ENCODE measurements around the gene QRICH1.

Gene QRICH1

DNA sequence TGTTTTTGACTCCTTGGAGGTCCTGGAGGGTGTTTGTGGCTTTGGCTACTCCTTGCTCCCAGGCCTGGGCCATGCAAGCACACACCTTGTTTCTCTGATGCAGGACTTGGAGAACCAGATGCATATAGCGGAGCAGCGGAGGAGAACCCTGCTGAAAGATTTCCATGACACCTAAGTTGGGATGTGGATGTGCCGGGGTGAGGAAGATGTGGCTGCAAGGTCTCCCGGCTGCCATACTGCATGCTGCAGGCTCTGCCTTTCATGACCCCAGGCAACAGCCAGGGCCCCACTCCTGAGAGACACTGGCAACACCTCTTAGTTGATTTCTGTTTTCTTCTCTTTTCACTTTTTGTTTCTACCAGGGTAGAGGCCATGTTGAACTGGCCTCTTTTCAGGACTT is 110.8 kb downstream of the QRICH1 start:
- no peaks in the 10 kb centered on the region for H3K27me3 ChIP-seq (ENCODE audit: low read length)
- peaks cover 3% of the 10 kb centered on the region for H3K36me3 ChIP-seq (ENCODE audit: low read length)
- H3K27ac ChIP-seq (ENCODE audit: low read depth, low read length), result no peak overlapping the region
- H3K4me3 ChIP-seq (ENCODE audit: insufficient read depth, low read length, poor library complexity, severe bottlenecking), result no peak overlapping the region
- H3K4me2 ChIP-seq (ENCODE audit: low read depth, low read length, poor library complexity, severe bottlenecking), result no peak overlapping the region
- H3K9me2 ChIP-seq (replicated peaks; ENCODE audit: insufficient read depth, low read length), result no peaks in the 10 kb centered on the region
- TF ChIP-seq, protein P1, sequence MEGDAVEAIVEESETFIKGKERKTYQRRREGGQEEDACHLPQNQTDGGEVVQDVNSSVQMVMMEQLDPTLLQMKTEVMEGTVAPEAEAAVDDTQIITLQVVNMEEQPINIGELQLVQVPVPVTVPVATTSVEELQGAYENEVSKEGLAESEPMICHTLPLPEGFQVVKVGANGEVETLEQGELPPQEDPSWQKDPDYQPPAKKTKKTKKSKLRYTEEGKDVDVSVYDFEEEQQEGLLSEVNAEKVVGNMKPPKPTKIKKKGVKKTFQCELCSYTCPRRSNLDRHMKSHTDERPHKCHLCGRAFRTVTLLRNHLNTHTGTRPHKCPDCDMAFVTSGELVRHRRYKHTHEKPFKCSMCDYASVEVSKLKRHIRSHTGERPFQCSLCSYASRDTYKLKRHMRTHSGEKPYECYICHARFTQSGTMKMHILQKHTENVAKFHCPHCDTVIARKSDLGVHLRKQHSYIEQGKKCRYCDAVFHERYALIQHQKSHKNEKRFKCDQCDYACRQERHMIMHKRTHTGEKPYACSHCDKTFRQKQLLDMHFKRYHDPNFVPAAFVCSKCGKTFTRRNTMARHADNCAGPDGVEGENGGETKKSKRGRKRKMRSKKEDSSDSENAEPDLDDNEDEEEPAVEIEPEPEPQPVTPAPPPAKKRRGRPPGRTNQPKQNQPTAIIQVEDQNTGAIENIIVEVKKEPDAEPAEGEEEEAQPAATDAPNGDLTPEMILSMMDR (IDR thresholded peaks at IDR 0.05; ENCODE audit: insufficient read depth, low read length, poor library complexity, severe bottlenecking), result no peak
- TF ChIP-seq EZH2phosphoT487 (conservative IDR thresholded peaks at IDR 0.05; ENCODE audit: low read length), result no peak
- H3K79me2 ChIP-seq (ENCODE audit: insufficient read depth, low read length), result no peaks in the 10 kb centered on the region
- peaks cover 9% of the 10 kb centered on the region; the same call in 1 of the 2 replicates for H3F3A ChIP-seq (ENCODE audit: insufficient read depth)
- no peaks in the 10 kb centered on the region for H3K9me3 ChIP-seq (ENCODE audit: insufficient read depth, low read length)
- no peaks in the 10 kb centered on the region for H4K20me1 ChIP-seq (ENCODE audit: low read depth, low read length)
- no peak overlapping the region for H3K9ac ChIP-seq (ENCODE audit: low read length)
- H2AFZ ChIP-seq (ENCODE audit: low read depth, low read length, severe bottlenecking), result no peak overlapping the region

DNA sequence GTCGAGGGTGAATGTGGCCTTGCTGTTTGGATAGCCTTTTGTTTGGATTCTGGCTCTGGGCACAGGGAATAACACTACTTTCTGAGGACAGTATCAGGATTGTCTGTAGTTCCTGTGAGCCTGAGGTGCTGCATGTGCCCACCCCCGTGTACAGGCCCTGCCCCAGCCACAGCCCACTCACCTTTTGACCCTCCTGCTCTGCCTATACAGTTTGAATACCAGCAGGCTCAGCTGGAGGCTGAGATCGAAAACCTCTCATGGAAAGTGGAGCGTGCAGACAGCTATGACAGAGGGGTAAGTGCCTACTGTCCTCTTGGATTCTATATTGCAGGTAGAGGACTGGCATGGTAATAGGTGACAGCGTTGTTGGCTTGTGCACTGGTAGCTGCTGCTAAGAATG is 111.2 kb downstream of the QRICH1 start:
- H3K36me3 ChIP-seq (ENCODE audit: low read length), result peaks cover 3% of the 10 kb centered on the region

GRCh38 chr3:48982016-48982415 is 111.9 kb downstream of the QRICH1 start:
- Histone ChIP-seq H3K9me2 (replicated peaks; ENCODE audit: insufficient read depth, low read length) (no peaks in the 10 kb centered on the region), H4K20me1 (ENCODE audit: low read depth, low read length) (no peaks in the 10 kb centered on the region), H3K27ac (ENCODE audit: low read depth, low read length) (no peak overlapping the region), H3K36me3 (ENCODE audit: low read length) (peaks cover 3% of the 10 kb centered on the region), H3K79me2 (ENCODE audit: insufficient read depth, low read length) (no peaks in the 10 kb centered on the region), H3K4me3 (ENCODE audit: insufficient read depth, low read length, poor library complexity, severe bottlenecking) (no peak overlapping the region), H3K27me3 (ENCODE audit: low read length) (no peaks in the 10 kb centered on the region), H3F3A (ENCODE audit: insufficient read depth) (peaks cover 9% of the 10 kb centered on the region; the same call in 1 of the 2 replicates), H3K9ac (ENCODE audit: low read length) (no peak overlapping the region), H3K9me3 (ENCODE audit: insufficient read depth, low read length) (no peaks in the 10 kb centered on the region), H3K4me2 (ENCODE audit: low read depth, low read length, poor library complexity, severe bottlenecking) (no peak overlapping the region), H2AFZ (ENCODE audit: low read depth, low read length, severe bottlenecking) (no peak overlapping the region)
- TF ChIP-seq, protein P1 (IDR thresholded peaks at IDR 0.05; ENCODE audit: insufficient read depth, low read length, poor library complexity, severe bottlenecking), result no peak
- no peak for TF ChIP-seq EZH2phosphoT487 (conservative IDR thresholded peaks at IDR 0.05; ENCODE audit: low read length)

More for the DNA sequence above, 111.2 kb downstream of the QRICH1 start:
- Histone ChIP-seq H3K4me2 (ENCODE audit: low read depth, low read length, poor library complexity, severe bottlenecking) (no peak overlapping the region), H3F3A (ENCODE audit: insufficient read depth) (peaks cover 9% of the 10 kb centered on the region; the same call in 1 of the 2 replicates), H3K27me3 (ENCODE audit: low read length) (no peaks in the 10 kb centered on the region), H3K79me2 (ENCODE audit: insufficient read depth, low read length) (no peaks in the 10 kb centered on the region), H3K9me3 (ENCODE audit: insufficient read depth, low read length) (no peaks in the 10 kb centered on the region), H3K9ac (ENCODE audit: low read length) (no peak overlapping the region), H2AFZ (ENCODE audit: low read depth, low read length, severe bottlenecking) (no peak overlapping the region), H3K27ac (ENCODE audit: low read depth, low read length) (no peak overlapping the region), H3K9me2 (replicated peaks; ENCODE audit: insufficient read depth, low read length) (no peaks in the 10 kb centered on the region), H4K20me1 (ENCODE audit: low read depth, low read length) (no peaks in the 10 kb centered on the region), H3K4me3 (ENCODE audit: insufficient read depth, low read length, poor library complexity, severe bottlenecking) (no peak overlapping the region)
- TF ChIP-seq EZH2phosphoT487 (conservative IDR thresholded peaks at IDR 0.05; ENCODE audit: low read length), result no peak
- TF ChIP-seq, protein P1 (IDR thresholded peaks at IDR 0.05; ENCODE audit: insufficient read depth, low read length, poor library complexity, severe bottlenecking), result no peak

All from SU-DHL-6 (cell line).